ENCODE results near the gene SH3BP4. TPM values are rescaled to one million over a fixed set of nuclear protein-coding genes. Genes with fewer than 3 reads are reported as not detected.

SH3BP4 gene
- total RNA-seq, 4 donors from 2014 or later, result 16.5 to 32.8 (median 26.4) TPM

GRCh38 chr2:234953116-234954031 lies 1.6 kb downstream of the SH3BP4 start:
- peak overlapping the region; percentile 56 to 89 (median 64) for H3K4me3 ChIP-seq
- peaks cover 0 to 45% (median 2%) of the 10 kb centered on the region in 4 donors for H3K4me1 ChIP-seq
- no peaks in the 10 kb centered on the region for H3K27me3 ChIP-seq
- peak in 1 of 3 donors; percentile 41 for DNase-seq
- TF ChIP-seq POLR2A (IDR thresholded peaks at IDR 0.05), result no peak
- TF ChIP-seq, protein P1, sequence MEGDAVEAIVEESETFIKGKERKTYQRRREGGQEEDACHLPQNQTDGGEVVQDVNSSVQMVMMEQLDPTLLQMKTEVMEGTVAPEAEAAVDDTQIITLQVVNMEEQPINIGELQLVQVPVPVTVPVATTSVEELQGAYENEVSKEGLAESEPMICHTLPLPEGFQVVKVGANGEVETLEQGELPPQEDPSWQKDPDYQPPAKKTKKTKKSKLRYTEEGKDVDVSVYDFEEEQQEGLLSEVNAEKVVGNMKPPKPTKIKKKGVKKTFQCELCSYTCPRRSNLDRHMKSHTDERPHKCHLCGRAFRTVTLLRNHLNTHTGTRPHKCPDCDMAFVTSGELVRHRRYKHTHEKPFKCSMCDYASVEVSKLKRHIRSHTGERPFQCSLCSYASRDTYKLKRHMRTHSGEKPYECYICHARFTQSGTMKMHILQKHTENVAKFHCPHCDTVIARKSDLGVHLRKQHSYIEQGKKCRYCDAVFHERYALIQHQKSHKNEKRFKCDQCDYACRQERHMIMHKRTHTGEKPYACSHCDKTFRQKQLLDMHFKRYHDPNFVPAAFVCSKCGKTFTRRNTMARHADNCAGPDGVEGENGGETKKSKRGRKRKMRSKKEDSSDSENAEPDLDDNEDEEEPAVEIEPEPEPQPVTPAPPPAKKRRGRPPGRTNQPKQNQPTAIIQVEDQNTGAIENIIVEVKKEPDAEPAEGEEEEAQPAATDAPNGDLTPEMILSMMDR (IDR thresholded peaks at IDR 0.05), result no peak
- H3K27ac ChIP-seq, result peak overlapping the region; percentile 65 to 87 (median 77)
- no peaks in the 10 kb centered on the region for H3K9me3 ChIP-seq
- no peaks in the 10 kb centered on the region for H3K36me3 ChIP-seq

- DNase-seq, result no peak
- TF ChIP-seq, protein P1 (IDR thresholded peaks at IDR 0.05), result no peak
- no peaks in the 10 kb centered on the region for H3K27me3 ChIP-seq
- no peaks in the 10 kb centered on the region for H3K36me3 ChIP-seq
- H3K4me3 ChIP-seq, result peak overlapping the region in 2 of 4 donors; percentile 70 to 89
- peaks cover 0 to 45% (median 2%) of the 10 kb centered on the region in 4 donors for H3K4me1 ChIP-seq
- H3K9me3 ChIP-seq, result no peaks in the 10 kb centered on the region
- H3K27ac ChIP-seq, result peak overlapping the region in 2 of 4 donors; percentile 65 to 81
Observed at GRCh38 chr2:234954551-234954992, 2.8 kb downstream of the SH3BP4 start.

DNA sequence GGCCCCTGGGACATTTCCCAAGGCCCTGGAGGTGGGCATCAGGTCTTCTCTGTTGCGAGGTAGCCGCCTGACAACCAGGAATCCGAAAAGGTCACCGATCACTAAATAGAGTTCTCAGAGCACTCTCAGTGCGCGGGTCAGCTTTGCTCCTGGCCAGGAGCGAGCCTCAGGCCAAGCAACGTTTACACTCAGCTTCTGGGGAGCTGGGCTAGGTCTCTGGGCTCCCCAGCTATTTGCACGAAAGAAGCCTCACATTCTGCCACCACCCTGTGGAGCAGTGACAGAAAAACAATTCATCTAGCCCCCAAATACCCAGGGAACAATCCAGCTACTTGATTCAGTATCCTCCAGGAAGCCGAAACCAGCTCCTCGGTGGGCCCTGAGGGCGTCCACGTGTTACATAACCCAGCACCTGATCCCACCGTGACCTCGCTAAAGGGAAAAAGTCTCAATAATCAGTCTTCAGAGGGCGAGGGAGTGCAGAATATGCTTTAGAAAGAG lies 3.3 kb downstream of the SH3BP4 start:
- no peaks in the 10 kb centered on the region for H3K9me3 ChIP-seq
- TF ChIP-seq, protein P1 (IDR thresholded peaks at IDR 0.05), result no peak
- TF ChIP-seq POLR2A (IDR thresholded peaks at IDR 0.05), result no peak
- H3K27ac ChIP-seq, result peak overlapping the region in 2 of 4 donors; percentile 23 to 81
- no peak overlapping the region for H3K4me3 ChIP-seq
- no peaks in the 10 kb centered on the region for H3K36me3 ChIP-seq
- DNase-seq, result no peak
- no peaks in the 10 kb centered on the region for H3K27me3 ChIP-seq
- H3K4me1 ChIP-seq, result peaks cover 0 to 45% (median 2%) of the 10 kb centered on the region in 4 donors

DNA sequence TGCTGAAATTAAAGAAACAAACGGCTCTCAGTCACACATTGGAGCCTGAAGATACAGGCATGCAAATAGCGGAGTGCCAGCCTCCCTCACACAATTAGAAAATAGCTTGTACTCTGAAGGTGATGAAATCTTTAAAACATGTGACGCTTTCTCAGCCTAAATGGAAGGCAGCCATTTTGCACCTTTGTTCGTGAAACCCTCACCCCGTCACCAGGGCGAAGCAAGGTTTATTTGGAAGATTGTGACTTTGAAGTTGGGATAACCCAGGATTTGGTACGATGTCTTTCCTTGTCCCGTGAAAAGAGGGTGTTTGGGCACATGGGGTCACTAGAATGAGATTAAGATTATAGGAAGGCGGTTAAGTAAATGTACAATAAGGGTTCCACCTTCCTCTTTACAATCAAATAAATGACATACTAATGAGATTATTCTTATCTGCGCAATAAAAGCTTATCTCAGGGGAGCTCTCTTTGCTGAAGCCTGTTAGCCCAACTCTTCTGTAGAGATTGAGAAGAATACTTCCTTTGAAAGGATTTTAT lies 4.2 kb downstream of the SH3BP4 start:
- Histone ChIP-seq H3K4me1 (peaks cover 0 to 37% (median 2%) of the 10 kb centered on the region in 4 donors), H3K4me3 (no peak overlapping the region), H3K27me3 (no peaks in the 10 kb centered on the region), H3K9me3 (no peaks in the 10 kb centered on the region), H3K36me3 (no peaks in the 10 kb centered on the region), H3K27ac (peak overlapping the region in 2 of 4 donors; percentile 5 to 50)
- no peak for DNase-seq
- TF ChIP-seq, protein P1 (IDR thresholded peaks at IDR 0.05), result no peak
- TF ChIP-seq POLR2A (IDR thresholded peaks at IDR 0.05), result peak; percentile 31 to 32

DNA sequence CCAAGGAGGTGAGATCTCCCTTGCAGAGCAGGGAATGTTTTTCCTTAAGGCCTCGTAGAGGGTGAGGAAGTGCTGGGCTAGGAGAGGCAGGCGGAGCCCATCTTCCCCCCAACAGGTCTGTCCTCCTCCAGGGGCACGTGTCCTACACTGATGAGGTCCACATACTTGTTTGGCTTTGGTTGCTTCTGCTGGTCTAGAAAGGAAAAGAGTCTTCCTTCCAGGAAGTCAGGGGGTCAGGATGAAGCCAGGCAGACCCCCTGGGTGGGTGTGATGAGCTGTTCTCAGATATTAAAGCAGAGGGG lies 6.0 kb downstream of the SH3BP4 start:
- Histone ChIP-seq H3K9me3 (no peaks in the 10 kb centered on the region), H3K27me3 (no peaks in the 10 kb centered on the region), H3K27ac (no peak overlapping the region), H3K4me1 (peaks cover 0 to 32% (median 0%) of the 10 kb centered on the region in 4 donors), H3K36me3 (no peaks in the 10 kb centered on the region), H3K4me3 (no peak overlapping the region)
- no peak for DNase-seq
- no peak for TF ChIP-seq POLR2A (IDR thresholded peaks at IDR 0.05)
- TF ChIP-seq, protein P1 (IDR thresholded peaks at IDR 0.05), result no peak

Measured in Peyer's patch (tissue), 4 donors.